ENCODE data around the gene REEP2.
"Not testable (repeated sequence)": the region's sequence is repeated elsewhere in the genome, so short reads cannot be mapped to it uniquely, and the experiment has no call there.

REEP2 gene

GRCh38 chr5:138466900-138467710 is 28.2 kb downstream of the REEP2 start:
- DNase-seq, result no peak

GRCh38 chr5:138467711-138468132 is 28.9 kb downstream of the REEP2 start:
- no peak for DNase-seq

- DNase-seq, result no peak
Measured at GRCh38 chr5:138468133-138468965, 29.5 kb downstream of the REEP2 start.

- no peak for DNase-seq
Measured at GRCh38 chr5:138468966-138469539, 30.2 kb downstream of the REEP2 start.

GRCh38 chr5:138469540-138470321 is 30.9 kb downstream of the REEP2 start:
- no peak for DNase-seq

- no peak for DNase-seq
Measured at GRCh38 chr5:138470322-138471051, 31.6 kb downstream of the REEP2 start.

GRCh38 chr5:138471052-138471361 is 32.1 kb downstream of the REEP2 start:
- DNase-seq, result no peak

GRCh38 chr5:138472353-138472752 is 33.5 kb downstream of the REEP2 start:
- no peak for DNase-seq

GRCh38 chr5:138473151-138473550 is 34.3 kb downstream of the REEP2 start:
- DNase-seq, result not testable (repeated sequence)

GRCh38 chr5:138476918-138477317 is 38.1 kb downstream of the REEP2 start:
- DNase-seq, result no peak

- no peak for DNase-seq
Measured at GRCh38 chr5:138482638-138483037, 43.8 kb downstream of the REEP2 start.

- no peak for DNase-seq
Measured at GRCh38 chr5:138488481-138488945, 49.7 kb downstream of the REEP2 start.

GRCh38 chr5:138489683-138490061 is 50.8 kb downstream of the REEP2 start:
- no peak for DNase-seq

- DNase-seq, result no peak
Measured at GRCh38 chr5:138490648-138491283, 51.9 kb downstream of the REEP2 start.

GRCh38 chr5:138491284-138491648 is 52.4 kb downstream of the REEP2 start:
- DNase-seq, result no peak

- peak; percentile 89 for DNase-seq
Measured at GRCh38 chr5:138491669-138492559, 53.1 kb downstream of the REEP2 start.

- DNase-seq, result no peak
Measured at GRCh38 chr5:138492560-138493045, 53.7 kb downstream of the REEP2 start.

GRCh38 chr5:138495351-138495750 is 56.5 kb downstream of the REEP2 start:
- DNase-seq, result no peak

Data from NCI-H774 (cell line).